SK-N-MC (cell line): ENCODE measurements around the gene MBOAT7.
"Not testable (repeated sequence)": the region's sequence is repeated elsewhere in the genome, so short reads cannot be mapped to it uniquely, and the experiment has no call there.

Source experiments
- DNase-seq: peaks from one replicate; pipeline ENCODE4 v3.0.0-alpha.2; 2011; ENCODE audit warnings: low read depth, low spot score
- H3K27ac ChIP-seq: fragments of 200-600 bp; sonication (generic); 2 replicates; pipeline ENCODE4 v1.5.1; 2016; ENCODE audit warnings: mixed run types
- H3K36me3 ChIP-seq: fragments of 200-600 bp; sonication (generic); 2 replicates; pipeline ENCODE4 v1.6.1; 2017; ENCODE audit warnings: antibody characterized with exemption, low read length, mixed read lengths; ENCODE audit not compliant: insufficient read depth
- H3K4me3 ChIP-seq: fragments of 200-600 bp; sonication (generic); 2 replicates; pipeline ENCODE4 v1.5.1; 2016
- H3K9ac ChIP-seq: fragments of 200-600 bp; sonication (generic); 2 replicates; pipeline ENCODE4 v1.8.0; 2017; ENCODE audit warnings: mixed run types, mixed read lengths; ENCODE audit not compliant: insufficient read length
- H3K9me3 ChIP-seq: fragments of 200-600 bp; sonication (generic); 2 replicates; pipeline ENCODE4 v1.6.1; 2017; ENCODE audit warnings: low read depth, mild to moderate bottlenecking, antibody characterized with exemption, low read length, moderate library complexity, mixed read lengths
- EZH2 ChIP-seq: fragments of 200-600 bp; sonication (generic); IDR thresholded peaks from one replicate; pipeline ENCODE4 v1.6.1; 2017; ENCODE audit warnings: antibody characterized with exemption
- FOXP2 ChIP-seq: optimal IDR thresholded peaks from 2 replicates; pipeline ENCODE3; 2011; ENCODE audit warnings: mild to moderate bottlenecking, moderate library complexity; ENCODE audit not compliant: insufficient read depth; ENCODE audit errors: extremely low read length, control extremely low read depth
- POLR2AphosphoS5 ChIP-seq: IDR thresholded peaks from 2 replicates; pipeline ENCODE4 v1.6.1; 2012; ENCODE audit warnings: mild to moderate bottlenecking, low read depth, low read length, borderline replicate concordance

MBOAT7 gene

DNA sequence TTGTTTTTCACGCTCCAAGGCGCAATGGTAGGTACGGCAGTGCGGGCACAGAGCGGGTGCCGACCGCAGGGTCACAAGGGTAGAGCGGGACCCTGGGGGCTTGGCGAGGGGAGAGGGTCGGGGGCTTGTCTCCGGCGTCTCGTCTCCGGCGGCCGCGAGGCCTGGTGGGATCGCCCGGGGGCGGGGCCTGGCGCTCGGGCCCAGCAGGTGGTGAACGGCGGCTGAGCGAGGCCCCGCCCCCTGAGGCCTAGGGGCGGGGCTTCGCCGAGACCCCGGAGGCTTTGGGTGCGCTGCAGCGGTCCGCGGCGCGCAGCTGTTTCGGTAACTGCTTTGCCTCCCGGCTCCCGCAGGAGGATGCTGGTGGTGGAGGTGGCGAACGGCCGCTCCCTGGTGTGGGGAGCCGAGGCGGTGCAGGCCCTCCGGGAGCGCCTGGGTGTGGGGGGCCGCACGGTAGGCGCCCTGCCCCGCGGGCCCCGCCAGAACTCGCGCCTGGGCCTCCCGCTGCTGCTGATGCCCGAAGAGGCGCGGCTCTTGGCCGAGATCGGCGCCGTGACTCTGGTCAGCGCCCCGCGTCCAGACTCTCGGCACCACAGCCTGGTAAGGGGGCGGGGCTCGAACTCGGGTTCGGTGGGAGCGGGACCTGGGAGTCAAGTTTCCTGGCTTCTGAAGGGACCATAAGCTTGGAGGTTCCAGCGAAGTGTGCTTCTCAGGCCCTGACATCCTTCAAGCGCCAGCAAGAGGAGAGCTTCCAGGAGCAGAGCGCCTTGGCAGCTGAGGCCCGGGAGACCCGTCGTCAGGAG is 1.8 kb upstream of the MBOAT7 start, which contains the start of gene TSEN34:
TSS of gene TSEN34 (plus strand) at position 298 of the 800 bp plus-strand sequence. CDS start at position 355, 57 bp downstream.
- H3K9me3 ChIP-seq, result no peaks in the 10 kb centered on the region
- H3K36me3 ChIP-seq, result peaks cover 23% of the 10 kb centered on the region
- peak within 1 kb of the TSS; percentile 88 for H3K4me3 ChIP-seq
- no peak for DNase-seq
- H3K27ac ChIP-seq, result peak within 1 kb of the TSS; percentile 97
- TF ChIP-seq EZH2 (no peak), POLR2AphosphoS5 (peak; percentile 84), FOXP2 (peak; percentile 40)
- H3K9ac ChIP-seq, result peak within 1 kb of the TSS; percentile 97

DNA sequence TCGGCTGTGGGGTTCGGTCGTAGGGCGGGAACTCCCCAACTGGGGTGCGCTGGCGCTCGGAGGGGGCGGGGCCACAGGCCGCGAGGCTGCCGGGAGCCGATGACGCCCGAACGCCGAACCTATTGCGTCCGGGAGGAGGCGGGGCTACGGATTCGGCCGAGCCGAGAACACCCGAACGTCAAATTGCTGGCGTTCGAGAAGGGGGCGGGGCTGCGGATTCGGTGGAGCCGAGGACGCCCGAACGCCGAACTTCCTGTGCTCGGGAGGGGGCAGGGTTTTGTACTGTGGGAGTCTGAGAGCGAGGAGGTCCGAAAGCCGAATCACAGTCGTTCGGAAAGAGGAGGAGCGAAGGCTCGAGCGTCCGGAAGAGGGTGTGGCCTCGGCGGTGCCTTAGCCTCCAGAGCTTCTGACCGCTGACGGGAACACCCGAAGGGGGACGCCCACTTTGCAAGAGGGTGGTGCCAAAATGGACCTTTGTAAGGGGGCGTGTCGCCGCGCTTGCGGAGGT is 1.2 kb upstream of the MBOAT7 start:
- Histone ChIP-seq H3K9me3 (no peaks in the 10 kb centered on the region), H3K9ac (peak overlapping the region; percentile 97), H3K36me3 (peaks cover 22% of the 10 kb centered on the region), H3K27ac (peak overlapping the region; percentile 97), H3K4me3 (peak overlapping the region; percentile 88)
- DNase-seq, result peak; percentile 98
- TF ChIP-seq EZH2 (no peak), POLR2AphosphoS5 (peak; percentile 11), FOXP2 (peak; percentile 24)

DNA sequence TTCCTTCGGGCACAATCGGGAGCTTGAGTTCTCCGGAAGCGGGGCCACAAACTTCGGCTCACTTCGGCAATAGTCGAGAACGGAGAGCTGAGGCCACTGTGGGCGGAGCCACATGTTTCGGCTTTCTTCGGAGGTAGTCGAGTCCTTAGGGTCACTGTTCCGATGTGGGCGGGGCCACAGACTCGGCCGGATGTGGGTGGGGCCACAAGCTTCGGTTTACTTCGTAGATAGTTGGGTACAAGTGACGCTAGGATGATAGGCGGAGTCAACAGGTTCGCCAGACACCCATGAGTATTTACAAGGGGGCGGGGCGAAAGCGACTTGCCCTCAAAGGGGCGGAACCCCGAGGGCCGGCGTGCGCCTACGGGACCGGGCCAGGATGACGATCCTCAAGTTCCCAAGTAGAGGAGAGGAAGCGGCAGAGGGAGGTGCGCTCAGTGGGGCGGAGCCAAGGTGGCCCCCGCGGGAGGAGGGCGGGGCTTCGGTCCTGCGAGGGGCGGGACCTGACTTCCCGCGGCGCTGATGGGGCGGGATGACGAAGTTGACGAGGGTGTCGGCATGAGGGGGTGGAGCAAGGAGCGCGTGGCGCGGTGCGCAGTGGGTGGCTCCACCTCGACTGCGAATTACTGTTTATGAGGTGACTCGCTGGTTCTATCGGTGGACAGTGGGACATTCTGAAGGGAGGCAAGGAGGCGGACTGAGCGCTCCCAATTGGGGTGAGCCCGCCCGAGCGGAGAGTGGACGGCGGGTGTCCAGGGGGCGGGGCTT is 539 bp upstream of the MBOAT7 start:
- peak; percentile 100 for DNase-seq
- H3K27ac ChIP-seq, result peak overlapping the region; percentile 97
- H3K36me3 ChIP-seq, result peaks cover 20% of the 10 kb centered on the region
- H3K9me3 ChIP-seq, result no peaks in the 10 kb centered on the region
- H3K4me3 ChIP-seq, result peak overlapping the region; percentile 94
- TF ChIP-seq POLR2AphosphoS5, result peak; percentile 80
- TF ChIP-seq FOXP2, result peak; percentile 99
- no peak for TF ChIP-seq EZH2
- peak overlapping the region; percentile 97 for H3K9ac ChIP-seq

DNA sequence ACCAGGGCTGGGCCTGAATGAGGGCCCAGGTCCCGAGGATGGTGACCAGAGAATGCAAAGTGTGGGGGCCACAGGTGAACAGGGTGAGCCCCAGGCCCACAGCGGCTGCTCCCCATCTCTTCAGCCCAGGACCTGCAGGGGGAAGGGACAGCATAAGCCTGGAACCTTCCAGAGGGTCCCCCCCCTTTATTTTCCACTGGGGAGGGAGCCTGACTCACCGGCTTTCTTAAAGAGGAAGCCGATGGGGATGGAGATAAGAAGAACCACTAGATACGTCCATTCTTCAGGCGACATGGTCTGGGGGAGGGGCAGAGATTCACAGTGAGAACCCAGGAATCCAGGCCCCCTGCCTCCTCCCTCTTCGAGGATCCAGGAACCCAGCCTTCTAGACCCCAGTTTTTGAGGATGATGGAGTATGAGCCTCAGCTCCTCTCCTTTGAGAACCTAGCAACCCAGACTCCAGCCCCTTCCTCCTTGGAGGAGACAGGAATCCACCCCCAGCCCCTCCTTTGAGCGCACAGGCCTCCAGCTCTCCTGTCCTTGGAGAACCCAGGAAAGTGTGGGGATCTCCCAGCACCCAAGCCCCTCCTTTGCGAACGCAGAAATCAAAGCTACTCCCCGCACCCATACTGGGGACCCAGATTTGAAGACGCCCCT is 1.0 kb downstream of the MBOAT7 start:
- Histone ChIP-seq H3K9ac (peak overlapping the region; percentile 94), H3K36me3 (peaks cover 5% of the 10 kb centered on the region), H3K9me3 (no peaks in the 10 kb centered on the region), H3K27ac (no peak overlapping the region), H3K4me3 (peak overlapping the region; percentile 94)
- TF ChIP-seq FOXP2 (no peak), EZH2 (no peak)
- DNase-seq, result no peak

DNA sequence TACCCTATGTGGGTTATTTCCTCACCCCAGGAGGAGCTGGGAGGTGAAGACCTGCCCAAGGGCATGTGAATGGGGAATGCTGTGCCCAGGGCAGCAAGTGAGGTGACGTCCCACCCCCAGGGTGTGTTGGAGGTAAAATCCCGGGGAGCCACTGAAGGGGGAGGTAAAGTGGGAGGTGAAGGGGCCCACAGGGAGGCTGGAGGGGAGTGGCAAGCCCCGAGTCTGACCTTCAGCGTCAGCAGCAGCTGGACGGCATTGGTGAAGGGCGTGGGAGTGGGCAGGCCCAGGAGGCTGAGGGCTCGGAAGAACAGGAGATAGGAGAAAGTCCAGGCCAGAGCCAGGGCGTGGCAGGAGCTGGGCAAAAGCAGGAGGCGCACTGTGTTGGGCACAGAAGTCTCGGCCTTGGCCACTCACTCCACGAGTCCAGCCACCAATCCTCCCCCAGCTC is 2.4 kb downstream of the MBOAT7 start:
- no peak for DNase-seq
- no peak overlapping the region for H3K9ac ChIP-seq
- no peak overlapping the region for H3K27ac ChIP-seq

DNA sequence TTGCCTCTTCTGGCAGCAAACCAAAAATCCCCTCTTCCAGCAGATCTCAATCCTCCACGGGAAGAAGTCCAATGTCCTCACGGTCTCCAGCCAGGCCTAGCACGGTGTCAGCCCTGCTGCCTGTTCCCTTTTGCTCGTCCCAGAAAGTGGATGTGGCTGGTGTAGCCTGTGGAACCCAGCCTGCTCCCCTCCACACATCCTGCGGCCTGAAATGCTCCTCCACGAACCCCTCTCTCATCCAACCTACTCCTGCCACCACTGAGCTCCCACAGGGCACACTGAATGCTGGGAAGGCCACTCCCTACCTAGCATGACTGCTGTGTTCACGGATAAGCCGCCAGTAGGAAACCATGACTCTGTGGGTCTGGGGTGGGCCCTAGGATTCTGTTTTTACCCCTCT is 3.0 kb downstream of the MBOAT7 start:
- Histone ChIP-seq H3K36me3 (no peaks in the 10 kb centered on the region; the same call in 1 of the 2 replicates), H3K9ac (no peak overlapping the region), H3K9me3 (no peaks in the 10 kb centered on the region), H3K4me3 (no peak overlapping the region), H3K27ac (no peak overlapping the region)
- TF ChIP-seq FOXP2 (no peak), EZH2 (no peak), POLR2AphosphoS5 (no peak)
- no peak for DNase-seq

More for the DNA sequence above, 2.4 kb downstream of the MBOAT7 start:
- no peaks in the 10 kb centered on the region for H3K9me3 ChIP-seq
- TF ChIP-seq EZH2, result no peak
- TF ChIP-seq POLR2AphosphoS5, result no peak
- no peak for TF ChIP-seq FOXP2
- H3K36me3 ChIP-seq, result no peaks in the 10 kb centered on the region; the same call in 1 of the 2 replicates
- no peak overlapping the region for H3K4me3 ChIP-seq

DNA sequence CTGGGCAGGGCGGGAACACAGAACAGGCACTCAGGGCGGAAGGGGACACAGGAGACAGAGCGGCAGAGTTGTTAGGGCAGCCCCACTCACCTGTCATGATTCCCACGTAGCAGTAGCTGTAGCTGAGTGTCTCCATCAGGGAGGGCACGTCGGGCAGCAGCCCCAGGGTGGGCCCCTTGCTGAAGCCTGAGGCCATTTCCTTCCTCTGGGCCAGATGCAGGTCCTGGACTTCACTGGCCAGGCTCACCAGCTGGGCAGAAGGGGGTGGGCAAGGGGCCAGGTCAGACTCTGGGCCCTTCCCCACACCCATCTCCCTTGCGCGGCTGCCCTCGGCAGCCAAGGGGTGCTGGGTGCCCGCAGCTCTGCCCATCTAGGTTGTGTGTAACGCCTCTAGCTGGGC is 5.9 kb downstream of the MBOAT7 start:
- Histone ChIP-seq H3K36me3 (peaks cover 2% of the 10 kb centered on the region; the same call in 1 of the 2 replicates), H3K27ac (no peak overlapping the region), H3K4me3 (no peak overlapping the region), H3K9ac (no peak overlapping the region), H3K9me3 (no peaks in the 10 kb centered on the region)
- DNase-seq, result no peak
- TF ChIP-seq FOXP2, result no peak
- TF ChIP-seq EZH2, result no peak
- TF ChIP-seq POLR2AphosphoS5, result no peak

DNA sequence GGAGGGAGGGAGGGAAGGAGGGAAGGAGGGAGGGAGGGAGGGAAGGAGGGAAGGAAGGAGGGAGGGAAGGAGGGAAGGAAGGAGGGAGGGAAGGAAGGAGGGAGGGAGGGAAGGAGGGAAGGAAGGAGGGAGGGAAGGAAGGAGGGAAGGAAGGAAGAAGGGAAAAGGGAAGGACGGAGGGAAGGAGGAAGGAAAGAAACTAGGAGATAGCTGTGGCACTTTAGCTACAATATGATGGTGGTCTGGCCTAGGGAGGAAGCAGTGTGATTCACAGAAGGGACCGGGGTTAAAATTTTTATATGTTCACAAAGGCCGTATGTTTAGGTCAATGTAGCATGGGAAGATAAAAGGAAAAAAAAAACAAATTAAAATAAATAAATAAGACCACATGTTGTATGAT is 7.5 kb downstream of the MBOAT7 start:
- H3K36me3 ChIP-seq, H3K9ac ChIP-seq, DNase-seq, H3K9me3 ChIP-seq, H3K27ac ChIP-seq, H3K4me3 ChIP-seq: not testable (repeated sequence)
